HG02571 (cell line): ENCODE measurements around the gene SNX32.
"Not testable (repeated sequence)": the region's sequence is repeated elsewhere in the genome, so short reads cannot be mapped to it uniquely, and the experiment has no call there.

Experiments
- ATAC-seq: cut with Tn5 transposase; IDR thresholded peaks from one replicate; pipeline ENCODE4 v1.9.1; 2021; ENCODE audit warnings: mild to moderate bottlenecking, moderate library complexity; ENCODE audit not compliant: unreplicated experiment

Gene SNX32

GRCh38 chr11:65822776-65823528, 10.8 kb upstream of the SNX32 start:
- ATAC-seq, result no peak

GRCh38 chr11:65826984-65827735, 6.6 kb upstream of the SNX32 start:
- ATAC-seq, result no peak

- no peak for ATAC-seq
Measured at GRCh38 chr11:65829459-65829858, 4.3 kb upstream of the SNX32 start.

- not testable (repeated sequence) for ATAC-seq
Measured at GRCh38 chr11:65832231-65832630, 1.5 kb upstream of the SNX32 start.

- no peak for ATAC-seq
Measured at GRCh38 chr11:65834202-65834601, 439 bp downstream of the SNX32 start.

GRCh38 chr11:65842144-65842543, 8.4 kb downstream of the SNX32 start:
- ATAC-seq, result no peak

- ATAC-seq, result no peak
Measured at GRCh38 chr11:65843811-65844210, 10.0 kb downstream of the SNX32 start.

- no peak for ATAC-seq
Measured at GRCh38 chr11:65844231-65844872, 10.6 kb downstream of the SNX32 start.

GRCh38 chr11:65847746-65848145, 14.0 kb downstream of the SNX32 start:
- no peak for ATAC-seq

GRCh38 chr11:65848693-65849092, 14.9 kb downstream of the SNX32 start:
- ATAC-seq, result not testable (repeated sequence)

- no peak for ATAC-seq
Measured at GRCh38 chr11:65849366-65849765, 15.6 kb downstream of the SNX32 start.

GRCh38 chr11:65849771-65850216, 16.0 kb downstream of the SNX32 start:
- no peak for ATAC-seq

GRCh38 chr11:65850217-65851082, 16.7 kb downstream of the SNX32 start:
- no peak for ATAC-seq

GRCh38 chr11:65851083-65851579, 17.4 kb downstream of the SNX32 start:
- ATAC-seq, result no peak

- no peak for ATAC-seq
Measured at GRCh38 chr11:65851811-65852507, 18.2 kb downstream of the SNX32 start.

- ATAC-seq, result no peak
Measured at GRCh38 chr11:65852508-65853245, 18.9 kb downstream of the SNX32 start.

- ATAC-seq, result no peak
Measured at GRCh38 chr11:65853246-65853979, 19.6 kb downstream of the SNX32 start.

- ATAC-seq, result no peak
Measured at GRCh38 chr11:65854161-65854592, 20.4 kb downstream of the SNX32 start.
